ENCODE data around the gene ISLR2. TPM values are rescaled to one million over a fixed set of nuclear protein-coding genes. Genes with fewer than 3 reads are reported as not detected.

The ISLR2 gene
- total RNA-seq, 1 donor from 2014 or later, result not detected

DNA sequence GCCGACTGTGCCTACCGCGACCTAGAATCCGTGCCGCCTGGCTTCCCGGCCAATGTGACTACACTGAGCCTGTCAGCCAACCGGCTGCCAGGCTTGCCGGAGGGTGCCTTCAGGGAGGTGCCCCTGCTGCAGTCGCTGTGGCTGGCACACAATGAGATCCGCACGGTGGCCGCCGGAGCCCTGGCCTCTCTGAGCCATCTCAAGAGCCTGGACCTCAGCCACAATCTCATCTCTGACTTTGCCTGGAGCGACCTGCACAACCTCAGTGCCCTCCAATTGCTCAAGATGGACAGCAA lies 44.5 kb downstream of the ISLR2 start:
- H3K36me3 Mint-ChIP-seq (ENCODE audit: low read depth), result no peaks in the 10 kb centered on the region
- TF ChIP-seq, protein P1, sequence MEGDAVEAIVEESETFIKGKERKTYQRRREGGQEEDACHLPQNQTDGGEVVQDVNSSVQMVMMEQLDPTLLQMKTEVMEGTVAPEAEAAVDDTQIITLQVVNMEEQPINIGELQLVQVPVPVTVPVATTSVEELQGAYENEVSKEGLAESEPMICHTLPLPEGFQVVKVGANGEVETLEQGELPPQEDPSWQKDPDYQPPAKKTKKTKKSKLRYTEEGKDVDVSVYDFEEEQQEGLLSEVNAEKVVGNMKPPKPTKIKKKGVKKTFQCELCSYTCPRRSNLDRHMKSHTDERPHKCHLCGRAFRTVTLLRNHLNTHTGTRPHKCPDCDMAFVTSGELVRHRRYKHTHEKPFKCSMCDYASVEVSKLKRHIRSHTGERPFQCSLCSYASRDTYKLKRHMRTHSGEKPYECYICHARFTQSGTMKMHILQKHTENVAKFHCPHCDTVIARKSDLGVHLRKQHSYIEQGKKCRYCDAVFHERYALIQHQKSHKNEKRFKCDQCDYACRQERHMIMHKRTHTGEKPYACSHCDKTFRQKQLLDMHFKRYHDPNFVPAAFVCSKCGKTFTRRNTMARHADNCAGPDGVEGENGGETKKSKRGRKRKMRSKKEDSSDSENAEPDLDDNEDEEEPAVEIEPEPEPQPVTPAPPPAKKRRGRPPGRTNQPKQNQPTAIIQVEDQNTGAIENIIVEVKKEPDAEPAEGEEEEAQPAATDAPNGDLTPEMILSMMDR (IDR thresholded peaks at IDR 0.05), result no peak
- DNase-seq (no peak), ATAC-seq (ENCODE audit: low read depth) (no peak)
- intact Hi-C loops (cut with micrococcal nuclease), result no loop called here
- no peaks in the 10 kb centered on the region for H3K4me1 Mint-ChIP-seq
- CTCF ChIA-PET, result no interaction called here
- POLR2A ChIA-PET, result no interaction called here
- peaks cover 9% of the 10 kb centered on the region for H3K27me3 Mint-ChIP-seq
- H3K27ac Mint-ChIP-seq, result no peak overlapping the region
- no peak overlapping the region for H3K4me3 Mint-ChIP-seq
- H3K9me3 Mint-ChIP-seq, result no peaks in the 10 kb centered on the region

DNA sequence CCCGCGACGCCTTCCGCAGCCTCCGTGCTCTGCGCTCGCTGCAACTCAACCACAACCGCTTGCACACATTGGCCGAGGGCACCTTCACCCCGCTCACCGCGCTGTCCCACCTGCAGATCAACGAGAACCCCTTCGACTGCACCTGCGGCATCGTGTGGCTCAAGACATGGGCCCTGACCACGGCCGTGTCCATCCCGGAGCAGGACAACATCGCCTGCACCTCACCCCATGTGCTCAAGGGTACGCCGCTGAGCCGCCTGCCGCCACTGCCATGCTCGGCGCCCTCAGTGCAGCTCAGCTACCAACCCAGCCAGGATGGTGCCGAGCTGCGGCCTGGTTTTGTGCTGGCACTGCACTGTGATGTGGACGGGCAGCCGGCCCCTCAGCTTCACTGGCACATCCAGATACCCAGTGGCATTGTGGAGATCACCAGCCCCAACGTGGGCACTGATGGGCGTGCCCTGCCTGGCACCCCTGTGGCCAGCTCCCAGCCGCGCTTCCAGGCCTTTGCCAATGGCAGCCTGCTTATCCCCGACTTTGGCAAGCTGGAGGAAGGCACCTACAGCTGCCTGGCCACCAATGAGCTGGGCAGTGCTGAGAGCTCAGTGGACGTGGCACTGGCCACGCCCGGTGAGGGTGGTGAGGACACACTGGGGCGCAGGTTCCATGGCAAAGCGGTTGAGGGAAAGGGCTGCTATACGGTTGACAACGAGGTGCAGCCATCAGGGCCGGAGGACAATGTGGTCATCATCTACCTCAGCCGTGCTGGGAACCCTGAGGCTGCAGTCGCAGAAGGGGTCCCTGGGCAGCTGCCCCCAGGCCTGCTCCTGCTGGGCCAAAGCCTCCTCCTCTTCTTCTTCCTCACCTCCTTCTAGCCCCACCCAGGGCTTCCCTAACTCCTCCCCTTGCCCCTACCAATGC lies 45.1 kb downstream of the ISLR2 start:
- H3K9me3 Mint-ChIP-seq, result no peaks in the 10 kb centered on the region
- peaks cover 9% of the 10 kb centered on the region for H3K27me3 Mint-ChIP-seq
- ATAC-seq (ENCODE audit: low read depth) (no peak), DNase-seq (no peak)
- intact Hi-C loops (cut with micrococcal nuclease), result no loop called here
- ChIA-PET POLR2A (no interaction called here), CTCF (no interaction called here)
- H3K36me3 Mint-ChIP-seq (ENCODE audit: low read depth), result no peaks in the 10 kb centered on the region
- no peak overlapping the region for H3K27ac Mint-ChIP-seq
- H3K4me1 Mint-ChIP-seq, result no peaks in the 10 kb centered on the region
- no peak overlapping the region for H3K4me3 Mint-ChIP-seq
- TF ChIP-seq, protein P1 (IDR thresholded peaks at IDR 0.05), result no peak

DNA sequence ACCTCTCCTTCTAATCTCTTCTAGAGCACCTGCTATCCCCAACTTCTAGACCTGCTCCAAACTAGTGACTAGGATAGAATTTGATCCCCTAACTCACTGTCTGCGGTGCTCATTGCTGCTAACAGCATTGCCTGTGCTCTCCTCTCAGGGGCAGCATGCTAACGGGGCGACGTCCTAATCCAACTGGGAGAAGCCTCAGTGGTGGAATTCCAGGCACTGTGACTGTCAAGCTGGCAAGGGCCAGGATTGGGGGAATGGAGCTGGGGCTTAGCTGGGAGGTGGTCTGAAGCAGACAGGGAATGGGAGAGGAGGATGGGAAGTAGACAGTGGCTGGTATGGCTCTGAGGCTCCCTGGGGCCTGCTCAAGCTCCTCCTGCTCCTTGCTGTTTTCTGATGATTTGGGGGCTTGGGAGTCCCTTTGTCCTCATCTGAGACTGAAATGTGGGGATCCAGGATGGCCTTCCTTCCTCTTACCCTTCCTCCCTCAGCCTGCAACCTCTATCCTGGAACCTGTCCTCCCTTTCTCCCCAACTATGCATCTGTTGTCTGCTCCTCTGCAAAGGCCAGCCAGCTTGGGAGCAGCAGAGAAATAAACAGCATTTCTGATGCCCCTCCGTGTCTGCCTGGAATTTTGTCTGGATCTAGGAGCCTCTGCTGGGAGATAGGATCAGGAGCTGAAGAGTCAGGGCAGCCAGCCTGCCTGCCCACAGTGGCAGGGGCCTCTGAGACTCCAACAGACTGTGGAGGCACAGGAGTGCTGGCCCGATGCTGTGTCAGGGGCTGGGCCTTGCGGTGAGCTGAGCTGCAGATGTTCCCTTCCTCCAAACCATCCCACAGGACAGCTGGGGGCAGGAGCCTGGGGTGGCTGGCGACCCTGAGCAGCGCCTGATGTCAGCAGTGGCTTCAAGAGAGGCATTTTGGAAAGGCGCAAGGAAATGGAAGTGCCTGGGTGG lies 46.2 kb downstream of the ISLR2 start:
- CTCF ChIA-PET, result no interaction called here
- Mint-ChIP-seq H3K9me3 (no peaks in the 10 kb centered on the region), H3K27me3 (peaks cover 9% of the 10 kb centered on the region), H3K36me3 (ENCODE audit: low read depth) (no peaks in the 10 kb centered on the region), H3K27ac (no peak overlapping the region), H3K4me3 (no peak overlapping the region), H3K4me1 (no peaks in the 10 kb centered on the region)
- POLR2A ChIA-PET, result no interaction called here
- intact Hi-C loops (cut with micrococcal nuclease), result no loop called here
- TF ChIP-seq, protein P1 (IDR thresholded peaks at IDR 0.05), result no peak
- ATAC-seq (ENCODE audit: low read depth) (no peak), DNase-seq (no peak)

- no peak for DNase-seq
Observed at GRCh38 chr15:74178326-74179100, 48.1 kb downstream of the ISLR2 start.

More at GRCh38 chr15:74178326-74179100, 48.1 kb downstream of the ISLR2 start:
- Mint-ChIP-seq H3K4me1 (no peaks in the 10 kb centered on the region), H3K27ac (no peak overlapping the region), H3K27me3 (peaks cover 9% of the 10 kb centered on the region), H3K9me3 (no peaks in the 10 kb centered on the region), H3K36me3 (ENCODE audit: low read depth) (no peaks in the 10 kb centered on the region), H3K4me3 (no peak overlapping the region)
- ATAC-seq (ENCODE audit: low read depth), result no peak
- ChIA-PET CTCF (no interaction called here), POLR2A (no interaction called here)
- TF ChIP-seq, protein P1 (IDR thresholded peaks at IDR 0.05), result no peak
- intact Hi-C loops (cut with micrococcal nuclease), result no loop called here
